ENCODE data around the gene UCHL1. TPM values are rescaled to one million over a fixed set of nuclear protein-coding genes. Genes with fewer than 3 reads are reported as not detected.
A peak's percentile ranks its signal among the peaks of the same experiment; 100 is the strongest.

UCHL1 gene
- total RNA-seq, 4 donors from 2014 or later, result 24.8 to 176 (median 71.0) TPM

DNA sequence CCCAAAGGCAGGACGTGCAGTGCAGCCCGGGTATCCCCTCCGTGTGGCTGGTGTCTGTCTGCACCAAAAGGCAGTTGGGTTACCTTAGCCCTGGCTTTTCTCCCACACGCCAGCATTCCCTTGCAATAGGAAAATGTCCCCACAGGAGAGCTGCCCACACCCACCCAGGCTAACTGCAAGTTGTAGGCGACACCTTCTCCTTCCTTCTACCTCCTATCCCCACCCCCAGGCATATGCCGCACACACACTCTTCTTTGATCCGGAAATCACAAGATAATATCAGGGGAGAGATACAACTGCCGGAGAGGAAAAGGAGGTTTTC lies 41.9 kb upstream of the UCHL1 start:
- intact Hi-C loops (cut with DNase I; ENCODE audit: low total_unique reads), result loop anchor here (1.0 to 5.0 kb wide), 7 partner anchors 40 to 374 kb away; no protein-coding TSS in a partner anchor
- Histone ChIP-seq H3K9me3 (no peaks in the 10 kb centered on the region), H3K4me3 (peak overlapping the region in 3 of 4 donors; percentile 59 to 85 (median 84)), H3K4me1 (peaks cover 19 to 36% of the 10 kb centered on the region in 2 donors), H3K36me3 (no peaks in the 10 kb centered on the region), H3K27ac (peak overlapping the region; percentile 72 to 89 (median 78)), H3K27me3 (no peaks in the 10 kb centered on the region)
- TF ChIP-seq CTCF (IDR thresholded peaks at IDR 0.05 in 4 of 5, conservative IDR thresholded peaks at IDR 0.05 in 1 of 5) (peak in 1 of 5 experiments; percentile 7), POLR2A (IDR thresholded peaks at IDR 0.05) (no peak)
- DNase-seq (no peak), ATAC-seq (no peak)
- in situ Hi-C loops (cut with MboI; ENCODE audit: low sequenced_read_pairs in 4 of 4), result loop anchor here (5.0 to 10.0 kb wide), 4 partner anchors 237 to 292 kb away; no protein-coding TSS in a partner anchor

- peaks cover 19 to 36% of the 10 kb centered on the region in 2 donors for H3K4me1 ChIP-seq
- TF ChIP-seq CTCF (IDR thresholded peaks at IDR 0.05 in 4 of 5, conservative IDR thresholded peaks at IDR 0.05 in 1 of 5) (no peak), POLR2A (IDR thresholded peaks at IDR 0.05) (no peak)
- H3K36me3 ChIP-seq, result no peaks in the 10 kb centered on the region
- intact Hi-C loops (cut with DNase I; ENCODE audit: low total_unique reads) (loop anchor here (2.0 to 5.0 kb wide), 4 partner anchors 40 to 374 kb away; no protein-coding TSS in a partner anchor), in situ Hi-C loops (cut with MboI; ENCODE audit: low sequenced_read_pairs in 4 of 4) (loop anchor here (5.0 to 10.0 kb wide), 4 partner anchors 238 to 293 kb away; no protein-coding TSS in a partner anchor)
- H3K27me3 ChIP-seq, result no peaks in the 10 kb centered on the region
- peak overlapping the region; percentile 72 to 89 (median 78) for H3K27ac ChIP-seq
- ATAC-seq (no peak), DNase-seq (no peak)
- H3K9me3 ChIP-seq, result no peaks in the 10 kb centered on the region
- H3K4me3 ChIP-seq, result peak overlapping the region in 1 of 4 donors; percentile 84
These were observed 41.6 kb upstream of the UCHL1 start for GRCh38 chr4:41215155-41215554.

GRCh38 chr4:41215969-41216293 lies 40.8 kb upstream of the UCHL1 start:
- TF ChIP-seq POLR2A (IDR thresholded peaks at IDR 0.05) (no peak), CTCF (IDR thresholded peaks at IDR 0.05 in 4 of 5, conservative IDR thresholded peaks at IDR 0.05 in 1 of 5) (no peak)
- ATAC-seq (no peak), DNase-seq (no peak)
- peak overlapping the region; percentile 72 to 89 (median 78) for H3K27ac ChIP-seq
- H3K9me3 ChIP-seq, result no peaks in the 10 kb centered on the region
- intact Hi-C loops (cut with DNase I; ENCODE audit: low total_unique reads), result loop anchor here (2.0 to 5.0 kb wide), 4 partner anchors 41 to 375 kb away; no protein-coding TSS in a partner anchor
- peak overlapping the region; percentile 60 to 81 (median 66) for H3K4me3 ChIP-seq
- in situ Hi-C loops (cut with MboI; ENCODE audit: low sequenced_read_pairs in 4 of 4), result loop anchor here (5.0 to 10.0 kb wide), 4 partner anchors 239 to 294 kb away; no protein-coding TSS in a partner anchor
- no peaks in the 10 kb centered on the region for H3K27me3 ChIP-seq
- H3K4me1 ChIP-seq, result peaks cover 19 to 36% of the 10 kb centered on the region in 2 donors
- H3K36me3 ChIP-seq, result no peaks in the 10 kb centered on the region

- peak in 3 of 5 experiments; percentile 8 to 43 (median 37) for TF ChIP-seq CTCF (IDR thresholded peaks at IDR 0.05 in 4 of 5, conservative IDR thresholded peaks at IDR 0.05 in 1 of 5)
- TF ChIP-seq POLR2A (IDR thresholded peaks at IDR 0.05), result peak; percentile 34 to 42
- intact Hi-C loops (cut with DNase I; ENCODE audit: low total_unique reads), result loop anchor here (5.0 kb wide), 1 partner anchor 146 kb away; no protein-coding TSS in a partner anchor
- Histone ChIP-seq H3K4me3 (peak overlapping the region; percentile 60 to 81 (median 66)), H3K36me3 (no peaks in the 10 kb centered on the region), H3K27me3 (no peaks in the 10 kb centered on the region), H3K27ac (peak overlapping the region; percentile 72 to 89 (median 78)), H3K9me3 (no peaks in the 10 kb centered on the region), H3K4me1 (peaks cover 19 to 36% of the 10 kb centered on the region in 2 donors)
- DNase-seq (peak; percentile 42 to 79), ATAC-seq (peak; percentile 37 to 50)
- in situ Hi-C loops (cut with MboI; ENCODE audit: low sequenced_read_pairs in 4 of 4), result loop anchor here (5.0 to 10.0 kb wide), 4 partner anchors 239 to 294 kb away; no protein-coding TSS in a partner anchor
These were observed 40.3 kb upstream of the UCHL1 start for GRCh38 chr4:41216294-41217019.

All from gastrocnemius medialis (tissue), 4 donors.